Measurements from ENCODE around the gene BSCL2. TPM values are rescaled to one million over a fixed set of nuclear protein-coding genes. Genes with fewer than 3 reads are reported as not detected.
A peak's percentile ranks its signal among the peaks of the same experiment; 100 is the strongest.
"Not testable (repeated sequence)": the region's sequence is repeated elsewhere in the genome, so short reads cannot be mapped to it uniquely, and the experiment has no call there.

The BSCL2 gene
- total RNA-seq, 1 donor from 2014 or later: 58.3 TPM

- Mint-ChIP-seq H3K4me3 (no peak overlapping the region), H3K27ac (no peak overlapping the region), H3K27me3 (ENCODE audit: low read depth) (no peaks in the 10 kb centered on the region), H3K9me3 (no peaks in the 10 kb centered on the region), H3K4me1 (peaks cover 19% of the 10 kb centered on the region), H3K36me3 (peaks cover 22% of the 10 kb centered on the region)
- no peak for DNase-seq (ENCODE audit: low spot score in 2 of 2, unreplicated experiment in 2 of 2)
- TF ChIP-seq, protein P1, sequence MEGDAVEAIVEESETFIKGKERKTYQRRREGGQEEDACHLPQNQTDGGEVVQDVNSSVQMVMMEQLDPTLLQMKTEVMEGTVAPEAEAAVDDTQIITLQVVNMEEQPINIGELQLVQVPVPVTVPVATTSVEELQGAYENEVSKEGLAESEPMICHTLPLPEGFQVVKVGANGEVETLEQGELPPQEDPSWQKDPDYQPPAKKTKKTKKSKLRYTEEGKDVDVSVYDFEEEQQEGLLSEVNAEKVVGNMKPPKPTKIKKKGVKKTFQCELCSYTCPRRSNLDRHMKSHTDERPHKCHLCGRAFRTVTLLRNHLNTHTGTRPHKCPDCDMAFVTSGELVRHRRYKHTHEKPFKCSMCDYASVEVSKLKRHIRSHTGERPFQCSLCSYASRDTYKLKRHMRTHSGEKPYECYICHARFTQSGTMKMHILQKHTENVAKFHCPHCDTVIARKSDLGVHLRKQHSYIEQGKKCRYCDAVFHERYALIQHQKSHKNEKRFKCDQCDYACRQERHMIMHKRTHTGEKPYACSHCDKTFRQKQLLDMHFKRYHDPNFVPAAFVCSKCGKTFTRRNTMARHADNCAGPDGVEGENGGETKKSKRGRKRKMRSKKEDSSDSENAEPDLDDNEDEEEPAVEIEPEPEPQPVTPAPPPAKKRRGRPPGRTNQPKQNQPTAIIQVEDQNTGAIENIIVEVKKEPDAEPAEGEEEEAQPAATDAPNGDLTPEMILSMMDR (IDR thresholded peaks at IDR 0.05; ENCODE audit: unreplicated experiment): no peak
Observed at GRCh38 chr11:62702246-62702645, 5.0 kb downstream of the BSCL2 start.

DNA sequence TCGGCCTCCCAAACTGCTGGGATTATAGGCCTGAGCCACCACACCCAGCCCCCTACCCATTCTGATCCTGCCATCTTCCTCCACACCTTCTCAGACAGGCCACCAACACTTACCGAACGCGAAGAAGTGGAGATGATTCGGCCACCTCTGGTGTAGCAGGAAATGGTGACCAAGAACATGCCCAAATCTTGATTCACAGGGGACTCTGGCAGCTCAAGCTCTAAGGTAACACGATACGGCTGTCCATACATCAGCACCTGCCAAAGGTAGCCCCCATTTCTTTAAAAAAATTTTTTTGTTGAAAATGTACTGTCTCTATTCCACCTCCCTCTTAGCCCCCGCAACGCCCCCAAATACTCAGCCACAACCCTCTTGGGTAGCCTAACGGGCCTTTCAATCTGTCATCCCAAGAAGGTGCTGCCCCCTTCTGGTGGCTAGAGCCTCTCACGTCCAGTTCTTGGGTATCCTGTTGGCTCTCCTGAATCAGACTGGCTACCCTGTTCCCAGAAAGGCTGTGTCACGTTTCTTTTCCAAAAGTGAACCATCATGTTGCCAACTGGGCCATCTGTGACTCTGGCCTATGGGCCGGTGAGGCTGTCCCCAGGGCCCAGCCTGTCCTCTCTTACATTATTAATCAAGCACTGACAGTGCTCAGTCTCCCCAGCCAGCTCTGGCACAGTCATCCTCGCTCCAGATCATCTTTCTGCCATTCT, 12.6 kb downstream of the BSCL2 start:
- H3K9me3 Mint-ChIP-seq: no peaks in the 10 kb centered on the region
- H3K27me3 Mint-ChIP-seq (ENCODE audit: low read depth): no peaks in the 10 kb centered on the region
- peak overlapping the region; percentile 44 for H3K27ac Mint-ChIP-seq
- TF ChIP-seq, protein P1 (IDR thresholded peaks at IDR 0.05; ENCODE audit: unreplicated experiment): peak; percentile 62
- H3K4me1 Mint-ChIP-seq: peaks cover 5% of the 10 kb centered on the region
- H3K4me3 Mint-ChIP-seq: no peak overlapping the region
- DNase-seq (ENCODE audit: low spot score in 2 of 2, unreplicated experiment in 2 of 2): peak in 1 of 2 experiments; percentile 71
- H3K36me3 Mint-ChIP-seq: peaks cover 16% of the 10 kb centered on the region

DNA sequence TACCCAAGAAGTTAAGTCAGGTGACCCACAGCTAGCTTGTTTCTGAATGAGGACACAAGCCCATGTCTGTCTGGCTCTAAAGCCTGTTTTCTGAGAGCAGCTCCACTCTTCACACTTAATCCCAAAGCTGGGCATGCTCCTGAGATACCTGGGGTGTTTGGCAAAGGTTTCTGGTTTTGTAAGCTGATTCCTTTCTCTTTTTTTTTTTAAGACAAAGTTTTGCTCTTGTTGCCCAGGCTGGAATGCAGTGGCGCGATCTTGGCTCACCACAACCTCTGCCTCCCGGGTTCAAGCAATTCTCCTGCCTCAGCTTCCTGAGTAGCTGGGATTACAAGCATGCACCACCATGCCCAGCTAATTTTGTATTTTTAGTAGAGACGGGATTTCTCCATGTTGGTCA, 13.6 kb downstream of the BSCL2 start:
- Mint-ChIP-seq H3K4me1 (peaks cover 12% of the 10 kb centered on the region), H3K36me3 (peaks cover 16% of the 10 kb centered on the region)
- not testable (repeated sequence) for H3K27ac Mint-ChIP-seq; H3K4me3 Mint-ChIP-seq; DNase-seq (ENCODE audit: low spot score in 2 of 2, unreplicated experiment in 2 of 2); H3K27me3 Mint-ChIP-seq (ENCODE audit: low read depth); H3K9me3 Mint-ChIP-seq

- H3K4me3 Mint-ChIP-seq: peak within 1 kb of the TSS; percentile 41
- no peaks in the 10 kb centered on the region for H3K27me3 Mint-ChIP-seq (ENCODE audit: low read depth)
- H3K27ac Mint-ChIP-seq: peak within 1 kb of the TSS; percentile 91
- peaks cover 6% of the 10 kb centered on the region for H3K36me3 Mint-ChIP-seq
- TF ChIP-seq, protein P1 (IDR thresholded peaks at IDR 0.05; ENCODE audit: unreplicated experiment): no peak
- peak in 1 of 2 experiments; percentile 43 for DNase-seq (ENCODE audit: low spot score in 2 of 2, unreplicated experiment in 2 of 2)
- H3K9me3 Mint-ChIP-seq: no peaks in the 10 kb centered on the region
- H3K4me1 Mint-ChIP-seq: peaks cover 14% of the 10 kb centered on the region
Observed at GRCh38 chr11:62689421-62690183, 17.6 kb downstream of the BSCL2 start, which contains the start of gene LRRN4CL. Gene LRRN4CL, minus strand, starts transcription at chr11:62689530. Its CDS starts 1,022 bp downstream, at chr11:62688508.

GRCh38 chr11:62688491-62688890, 18.7 kb downstream of the BSCL2 start:
- Mint-ChIP-seq H3K9me3 (no peaks in the 10 kb centered on the region), H3K27ac (peak overlapping the region; percentile 78), H3K4me1 (peaks cover 14% of the 10 kb centered on the region), H3K27me3 (ENCODE audit: low read depth) (no peaks in the 10 kb centered on the region), H3K4me3 (no peak overlapping the region), H3K36me3 (peaks cover 6% of the 10 kb centered on the region)
- TF ChIP-seq, protein P1 (IDR thresholded peaks at IDR 0.05; ENCODE audit: unreplicated experiment): no peak
- DNase-seq (ENCODE audit: low spot score in 2 of 2, unreplicated experiment in 2 of 2): no peak
